A549 (cell line): ENCODE data around the gene NRDE2.

Source experiments
- CTCF ChIP-seq: fragments of >200 bp; sonication (Bioruptor Twin); formaldehyde crosslinking; IDR thresholded peaks from 3 replicates; pipeline ENCODE4 v1.5.1; 2016
- FOSL2 ChIP-seq, 2 experiments: fragments of 450-650 bp in 1 of 2; fragments of >200 bp in 1 of 2; sonication (Bioruptor Twin) in 1 of 2; formaldehyde crosslinking; IDR thresholded peaks; 2 replicates each; pipeline versions ENCODE4 v1.5.0 to v1.6.1; 2016 to 2020; ENCODE audit warnings: mild to moderate bottlenecking in 1 of 2, moderate library complexity in 1 of 2
- NR3C1 ChIP-seq: fragments of >200 bp; sonication (Bioruptor Twin); formaldehyde crosslinking; IDR thresholded peaks from 3 replicates; pipeline ENCODE4 v1.6.1; 2017
- POLR2A ChIP-seq: IDR thresholded peaks from 2 replicates; pipeline ENCODE4 v1.6.1; 2012; ENCODE audit warnings: mild to moderate bottlenecking, low read length
- RCOR1 ChIP-seq: fragments of 150-350 bp; IDR thresholded peaks from 2 replicates; pipeline ENCODE4 v1.6.1; 2014; ENCODE audit warnings: antibody characterized with exemption, low read length, low read depth
- ZFP36 ChIP-seq: fragments of 450-650 bp; IDR thresholded peaks from 2 replicates; pipeline ENCODE4 v1.6.1; 2014; ENCODE audit warnings: borderline replicate concordance; ENCODE audit not compliant: partially characterized antibody
- TF ChIP-seq, protein P1 (sequence below): fragments of 200-600 bp; sonication (generic); IDR thresholded peaks from 2 replicates; pipeline ENCODE4 v1.6.1; 2016; ENCODE audit warnings: antibody characterized with exemption, mild to moderate bottlenecking, moderate library complexity
- TF ChIP-seq, protein P2 (sequence below): fragments of 250-450 bp; sonication (Bioruptor Pico); IDR thresholded peaks from 2 replicates; pipeline ENCODE4 v1.5.0; 2021; ENCODE audit warnings: mild to moderate bottlenecking, moderate library complexity, borderline replicate concordance

DNA sequence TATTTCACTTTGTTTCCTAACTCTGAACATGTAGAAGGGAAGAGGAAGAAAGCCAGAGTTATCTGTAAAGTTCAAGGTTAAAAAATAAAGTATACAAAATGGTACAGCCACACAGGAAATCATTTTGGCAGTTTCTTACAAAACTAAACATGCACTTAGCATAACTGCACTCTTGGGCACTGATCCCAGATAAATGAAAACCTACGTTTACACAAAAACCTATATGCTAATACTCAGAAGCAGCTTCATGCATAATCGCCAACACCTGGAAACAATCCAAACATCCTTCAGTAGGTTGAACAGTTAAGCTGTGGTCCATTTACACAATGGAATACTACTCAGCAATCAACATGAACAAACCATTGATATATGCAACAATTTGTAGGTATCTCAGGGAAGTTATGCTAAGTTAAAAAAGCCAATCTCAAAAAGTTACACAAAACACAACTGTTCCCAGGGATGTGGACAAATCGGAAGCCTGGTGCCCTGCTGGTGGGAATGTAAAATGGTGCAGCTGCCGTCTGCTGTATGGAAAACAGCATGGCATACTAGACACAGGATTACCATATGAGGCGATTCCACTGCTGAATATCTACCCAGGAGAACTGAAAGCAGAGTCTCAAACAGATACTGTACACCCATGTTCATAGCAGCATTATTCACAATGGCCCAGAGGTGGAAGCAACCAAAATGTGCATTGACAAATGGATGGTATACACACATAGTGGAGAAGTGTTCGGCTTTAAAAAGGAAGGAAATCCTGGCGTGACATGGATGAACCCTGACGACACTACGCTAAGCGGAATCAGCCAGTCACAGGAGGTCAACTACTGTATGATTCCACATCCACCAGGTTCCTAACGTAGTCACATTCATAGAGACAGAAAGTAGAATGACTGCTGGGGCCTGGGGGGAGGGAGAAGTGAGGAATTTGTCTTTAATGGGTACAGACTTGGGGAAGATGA, 37.7 kb downstream of the NRDE2 start:
- TF ChIP-seq, protein P1, sequence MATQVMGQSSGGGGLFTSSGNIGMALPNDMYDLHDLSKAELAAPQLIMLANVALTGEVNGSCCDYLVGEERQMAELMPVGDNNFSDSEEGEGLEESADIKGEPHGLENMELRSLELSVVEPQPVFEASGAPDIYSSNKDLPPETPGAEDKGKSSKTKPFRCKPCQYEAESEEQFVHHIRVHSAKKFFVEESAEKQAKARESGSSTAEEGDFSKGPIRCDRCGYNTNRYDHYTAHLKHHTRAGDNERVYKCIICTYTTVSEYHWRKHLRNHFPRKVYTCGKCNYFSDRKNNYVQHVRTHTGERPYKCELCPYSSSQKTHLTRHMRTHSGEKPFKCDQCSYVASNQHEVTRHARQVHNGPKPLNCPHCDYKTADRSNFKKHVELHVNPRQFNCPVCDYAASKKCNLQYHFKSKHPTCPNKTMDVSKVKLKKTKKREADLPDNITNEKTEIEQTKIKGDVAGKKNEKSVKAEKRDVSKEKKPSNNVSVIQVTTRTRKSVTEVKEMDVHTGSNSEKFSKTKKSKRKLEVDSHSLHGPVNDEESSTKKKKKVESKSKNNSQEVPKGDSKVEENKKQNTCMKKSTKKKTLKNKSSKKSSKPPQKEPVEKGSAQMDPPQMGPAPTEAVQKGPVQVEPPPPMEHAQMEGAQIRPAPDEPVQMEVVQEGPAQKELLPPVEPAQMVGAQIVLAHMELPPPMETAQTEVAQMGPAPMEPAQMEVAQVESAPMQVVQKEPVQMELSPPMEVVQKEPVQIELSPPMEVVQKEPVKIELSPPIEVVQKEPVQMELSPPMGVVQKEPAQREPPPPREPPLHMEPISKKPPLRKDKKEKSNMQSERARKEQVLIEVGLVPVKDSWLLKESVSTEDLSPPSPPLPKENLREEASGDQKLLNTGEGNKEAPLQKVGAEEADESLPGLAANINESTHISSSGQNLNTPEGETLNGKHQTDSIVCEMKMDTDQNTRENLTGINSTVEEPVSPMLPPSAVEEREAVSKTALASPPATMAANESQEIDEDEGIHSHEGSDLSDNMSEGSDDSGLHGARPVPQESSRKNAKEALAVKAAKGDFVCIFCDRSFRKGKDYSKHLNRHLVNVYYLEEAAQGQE = no peak
- TF ChIP-seq POLR2A (no peak), RCOR1 (no peak), CTCF (no peak), FOSL2 (IDR thresholded peaks at IDR 0.05) (no peak), FOSL2 (CRISPR knock-in tag; IDR thresholded peaks at IDR 0.05) (no peak), ZFP36 (no peak), NR3C1 (no peak)
- TF ChIP-seq, protein P2, sequence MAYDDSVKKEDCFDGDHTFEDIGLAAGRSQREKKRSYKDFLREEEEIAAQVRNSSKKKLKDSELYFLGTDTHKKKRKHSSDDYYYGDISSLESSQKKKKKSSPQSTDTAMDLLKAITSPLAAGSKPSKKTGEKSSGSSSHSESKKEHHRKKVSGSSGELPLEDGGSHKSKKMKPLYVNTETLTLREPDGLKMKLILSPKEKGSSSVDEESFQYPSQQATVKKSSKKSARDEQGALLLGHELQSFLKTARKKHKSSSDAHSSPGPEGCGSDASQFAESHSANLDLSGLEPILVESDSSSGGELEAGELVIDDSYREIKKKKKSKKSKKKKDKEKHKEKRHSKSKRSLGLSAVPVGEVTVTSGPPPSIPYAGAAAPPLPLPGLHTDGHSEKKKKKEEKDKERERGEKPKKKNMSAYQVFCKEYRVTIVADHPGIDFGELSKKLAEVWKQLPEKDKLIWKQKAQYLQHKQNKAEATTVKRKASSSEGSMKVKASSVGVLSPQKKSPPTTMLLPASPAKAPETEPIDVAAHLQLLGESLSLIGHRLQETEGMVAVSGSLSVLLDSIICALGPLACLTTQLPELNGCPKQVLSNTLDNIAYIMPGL (CRISPR knock-in tag) = no peak
